Measurements from ENCODE around the gene NAA80. TPM values are rescaled to one million over a fixed set of nuclear protein-coding genes. Genes with fewer than 3 reads are reported as not detected.
A peak's percentile ranks its signal among the peaks of the same experiment; 100 is the strongest.

The NAA80 gene
- total and polyA plus RNA-seq, 2 of the 13 experiments (the other 11 are each of a cell fraction or from before 2014, with no cell fraction given): 3.4 to 8.7 TPM

DNA sequence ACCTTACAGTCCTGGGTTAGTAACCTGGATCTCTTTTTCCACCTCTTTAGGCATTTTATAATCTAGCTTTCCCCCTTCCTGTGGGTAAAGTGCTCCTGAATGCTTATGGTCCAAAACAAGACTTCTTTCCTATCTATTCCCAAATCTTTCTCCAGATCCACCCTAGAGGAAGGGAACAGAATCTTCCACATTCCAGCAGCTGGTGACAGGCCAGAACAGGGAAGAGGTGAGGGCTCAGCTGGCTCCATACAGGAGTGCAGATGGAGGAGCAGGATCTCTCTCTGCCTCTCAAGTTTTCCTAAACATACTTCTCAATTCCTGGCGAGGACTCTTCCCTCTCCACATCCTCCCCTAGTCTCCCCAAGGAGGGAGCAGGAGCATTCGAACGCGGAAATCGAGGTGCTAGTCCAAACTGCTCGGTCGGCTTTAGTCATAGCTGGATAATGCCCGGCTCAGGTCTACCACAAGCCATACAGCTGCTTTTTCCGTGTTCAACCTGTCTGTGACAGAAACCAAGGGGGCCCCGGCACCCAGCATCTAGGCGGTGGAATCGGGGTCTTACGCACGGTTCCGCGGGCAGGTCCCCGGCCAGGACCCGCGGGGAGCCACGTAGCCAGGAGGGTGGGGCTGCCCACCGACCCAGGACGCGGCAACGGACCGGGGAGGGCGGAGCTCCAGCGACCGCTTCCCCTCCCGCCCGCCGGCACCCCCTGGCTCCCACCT is 37.4 kb upstream of the NAA80 start (continued):
- TF ChIP-seq, protein P1, sequence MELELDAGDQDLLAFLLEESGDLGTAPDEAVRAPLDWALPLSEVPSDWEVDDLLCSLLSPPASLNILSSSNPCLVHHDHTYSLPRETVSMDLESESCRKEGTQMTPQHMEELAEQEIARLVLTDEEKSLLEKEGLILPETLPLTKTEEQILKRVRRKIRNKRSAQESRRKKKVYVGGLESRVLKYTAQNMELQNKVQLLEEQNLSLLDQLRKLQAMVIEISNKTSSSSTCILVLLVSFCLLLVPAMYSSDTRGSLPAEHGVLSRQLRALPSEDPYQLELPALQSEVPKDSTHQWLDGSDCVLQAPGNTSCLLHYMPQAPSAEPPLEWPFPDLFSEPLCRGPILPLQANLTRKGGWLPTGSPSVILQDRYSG (CRISPR knock-in tag; IDR thresholded peaks at IDR 0.05): 0 out of 2 replicates have a peak, but pooled peaks have one; percentile 15
- TF ChIP-seq KLF11 (CRISPR knock-in tag; IDR thresholded peaks at IDR 0.05) (no peak), ZSCAN20 (CRISPR knock-in tag; IDR thresholded peaks at IDR 0.05; ENCODE audit: borderline replicate concordance) (peak; percentile 81; the same call in 1 of the 2 replicates), ZNF510 (CRISPR knock-in tag; IDR thresholded peaks at IDR 0.05; ENCODE audit: low read depth) (0 out of 2 replicates have a peak, but pooled peaks have one; percentile 17)

DNA sequence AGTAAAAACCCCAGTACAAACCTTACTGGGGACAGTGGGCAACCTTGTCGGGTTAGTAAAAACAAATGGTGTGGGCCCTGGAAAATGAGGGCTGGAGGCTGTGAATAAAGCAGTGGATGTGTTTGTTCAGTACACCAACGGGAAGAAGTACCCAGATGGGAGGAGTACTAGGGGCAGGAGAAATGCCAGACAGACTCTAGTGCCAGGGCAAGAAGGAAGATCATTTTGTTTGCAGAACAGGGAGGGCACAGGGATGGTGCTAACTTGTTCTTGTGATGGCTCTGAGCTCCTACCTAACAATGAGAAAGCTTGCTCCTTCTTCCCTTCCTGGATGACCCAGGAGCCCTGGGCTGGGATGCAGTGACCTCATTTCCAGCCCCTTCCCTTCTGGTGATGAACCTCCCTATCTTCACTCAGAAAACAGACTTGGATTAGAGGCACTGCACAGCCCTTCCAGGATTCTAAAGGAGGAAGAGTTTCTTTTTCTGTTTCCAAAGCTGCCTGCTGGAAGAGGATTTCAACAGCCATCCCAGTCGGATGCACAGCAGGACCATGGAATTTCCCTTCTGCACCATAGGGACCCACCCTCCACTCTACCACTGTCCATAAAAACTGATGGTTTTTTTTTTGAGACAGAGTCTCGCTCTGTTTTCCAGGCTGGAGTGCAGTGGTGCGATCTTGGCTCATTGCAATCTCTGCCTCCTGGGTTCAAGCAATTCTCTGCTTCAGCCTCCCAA is 35.3 kb upstream of the NAA80 start:
- Histone ChIP-seq H3K9ac (ENCODE audit: insufficient read depth, low read depth, low read length) (peak overlapping the region; percentile 15; the same call in 1 of the 2 replicates), H2AFZ (ENCODE audit: low read length) (no peak overlapping the region), H3K9me3 (ENCODE audit: low read length) (no peaks in the 10 kb centered on the region), H3K79me2 (ENCODE audit: insufficient read depth, low read length) (peaks cover 46% of the 10 kb centered on the region), H3K27me3 (ENCODE audit: control insufficient read depth in 1 of 2, insufficient read depth in 2 of 2, low read length in 2 of 2) (peaks cover 0 to 2% of the 10 kb centered on the region in 2 experiments; a peak in 1 of 5 replicates), H3K36me3 (replicated peaks in 1 of 2; ENCODE audit: control insufficient read depth in 1 of 2, insufficient read depth in 2 of 2, low read length in 2 of 2) (peaks cover 22 to 39% of the 10 kb centered on the region in 2 experiments), H3K27ac (ENCODE audit: extremely low read length, insufficient read depth, low read length) (no peak overlapping the region), H3K4me1 (ENCODE audit: insufficient read depth, low read length) (peaks cover 53% of the 10 kb centered on the region), H3K4me3 (replicated peaks in 1 of 3; ENCODE audit: insufficient read depth in 1 of 3, low read depth in 2 of 3, low read length in 3 of 3) (no peak overlapping the region), H4K20me1 (ENCODE audit: insufficient read depth, low read length) (peaks cover 12% of the 10 kb centered on the region), H3K4me2 (ENCODE audit: low read depth, low read length) (peak overlapping the region; percentile 97)
- DNase-seq (ENCODE audit: low spot score): no peak
- BruUV-seq (replicated peaks): no TSS peak
- FAIRE-seq: no peak
- 82% methylated on average over 5 of the region's 5 CpGs for WGBS (ENCODE audit: low lambda C conversion rate)
- POLR2A ChIA-PET: interaction anchor here (4.7 kb wide), 1 partner anchor 11 kb away, joined by 58 read pairs; the partner anchor contains the start of gene HYAL2
- intact Hi-C loops (cut with micrococcal nuclease; ENCODE audit: unreplicated experiment): no loop called here
- in situ Hi-C loops (cut with HindIII; ENCODE audit: extremely low pct_ligation_motif_present, low pct_unique_long_range_greater_than_20kb): no loop called here
- TF ChIP-seq RBFOX2 (IDR thresholded peaks at IDR 0.05; ENCODE audit: low read depth, low read length) (0 out of 2 replicates have a peak, but pooled peaks have one; percentile 9), POLR2G (IDR thresholded peaks at IDR 0.05; ENCODE audit: low read depth, low read length) (peak; percentile 31; the same call in 1 of the 2 replicates), PCBP1 (IDR thresholded peaks at IDR 0.05; ENCODE audit: borderline replicate concordance, low read depth, low read length) (no peak)
- CTCF ChIA-PET (ENCODE audit: low intra/inter-chr PET ratio, low total read pairs): no interaction called here
- ATAC-seq: no peak
